Dermis microvascular lymphatic vessel endothelial cell (primary cell): ENCODE results near the gene TANK. TPM values are rescaled to one million over a fixed set of nuclear protein-coding genes. Genes with fewer than 3 reads are reported as not detected.
"Not testable (repeated sequence)": the region's sequence is repeated elsewhere in the genome, so short reads cannot be mapped to it uniquely, and the experiment has no call there.

Experiments
- DNase-seq, 2 donors: peaks; one replicate each; pipeline versions ENCODE4 v3.0.0 to v3.0.0-alpha.2; 2010; ENCODE audit warnings: low read depth in 2 of 2
- total RNA-seq: library from RNA; depleted of rRNA; stranded (reverse); fragments of >200 nt; gene quantifications from 2 replicates; pipeline ENCODE4 v1.2.1, GENCODE V29; 2014

TANK gene
- total RNA-seq, 1 donor from 2014 or later: 57.0 TPM

DNA sequence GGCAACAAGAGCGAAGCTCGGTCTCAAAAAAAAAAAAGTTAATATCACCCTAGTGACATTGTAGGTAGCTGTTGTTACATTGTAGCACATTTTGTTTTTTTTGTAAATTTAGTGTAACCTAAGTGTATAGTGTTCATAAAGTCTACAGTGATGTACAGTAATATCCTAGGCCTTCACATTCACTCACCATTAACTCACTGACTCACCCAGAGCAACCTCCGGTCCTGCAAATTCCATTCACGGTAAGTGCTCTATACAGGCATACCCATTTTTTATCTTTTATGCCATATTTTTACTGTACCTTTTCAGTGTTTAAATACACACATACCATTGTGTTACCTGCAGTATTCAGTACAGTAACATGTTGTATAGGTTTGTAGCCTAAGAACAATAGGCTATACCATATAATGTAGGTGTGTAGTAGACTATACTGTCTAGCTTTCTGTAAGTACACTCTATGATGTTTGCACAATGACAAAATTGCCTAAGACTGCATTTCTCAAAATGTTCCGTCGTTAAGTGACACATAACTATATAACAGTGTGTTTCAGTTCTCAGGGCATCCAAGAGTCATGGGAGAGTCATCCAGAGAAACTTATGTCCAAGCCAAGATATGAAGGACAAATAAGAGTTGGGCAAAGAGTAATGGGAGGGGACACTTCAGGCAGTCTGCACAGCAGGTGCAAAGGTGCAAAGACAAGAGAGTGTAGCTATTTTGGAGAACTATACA is 68.4 kb downstream of the TANK start:
- DNase-seq: no peak

DNA sequence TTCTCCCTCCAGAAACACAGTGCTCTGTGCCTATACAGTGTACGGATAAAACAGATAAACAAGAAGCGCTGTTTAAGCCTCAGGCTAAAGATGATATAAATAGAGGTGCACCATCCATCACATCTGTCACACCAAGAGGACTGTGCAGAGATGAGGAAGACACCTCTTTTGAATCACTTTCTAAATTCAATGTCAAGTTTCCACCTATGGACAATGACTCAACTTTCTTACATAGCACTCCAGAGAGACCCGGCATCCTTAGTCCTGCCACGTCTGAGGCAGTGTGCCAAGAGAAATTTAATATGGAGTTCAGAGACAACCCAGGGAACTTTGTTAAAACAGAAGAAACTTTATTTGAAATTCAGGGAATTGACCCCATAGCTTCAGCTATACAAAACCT is 70.7 kb downstream of the TANK start:
- DNase-seq: no peak

DNA sequence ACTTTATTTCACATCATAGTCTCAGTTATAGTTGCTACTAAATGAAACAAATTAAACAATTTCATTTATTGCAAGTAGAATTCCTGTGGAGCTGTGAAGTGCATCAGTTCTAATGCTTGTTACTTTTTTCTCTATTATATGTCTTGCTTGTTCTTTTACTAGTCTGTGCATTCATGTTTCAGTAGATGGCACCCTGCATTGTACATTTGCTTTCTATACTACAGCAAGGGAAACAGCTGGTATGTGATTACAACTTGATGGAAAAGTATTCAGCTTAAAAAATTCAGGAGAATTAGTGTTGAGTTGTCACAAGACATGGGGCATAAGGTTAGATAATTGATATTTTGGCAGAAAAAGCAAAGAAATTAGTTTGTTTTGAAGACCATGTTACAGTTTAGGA is 72.3 kb downstream of the TANK start:
- no peak for DNase-seq

DNA sequence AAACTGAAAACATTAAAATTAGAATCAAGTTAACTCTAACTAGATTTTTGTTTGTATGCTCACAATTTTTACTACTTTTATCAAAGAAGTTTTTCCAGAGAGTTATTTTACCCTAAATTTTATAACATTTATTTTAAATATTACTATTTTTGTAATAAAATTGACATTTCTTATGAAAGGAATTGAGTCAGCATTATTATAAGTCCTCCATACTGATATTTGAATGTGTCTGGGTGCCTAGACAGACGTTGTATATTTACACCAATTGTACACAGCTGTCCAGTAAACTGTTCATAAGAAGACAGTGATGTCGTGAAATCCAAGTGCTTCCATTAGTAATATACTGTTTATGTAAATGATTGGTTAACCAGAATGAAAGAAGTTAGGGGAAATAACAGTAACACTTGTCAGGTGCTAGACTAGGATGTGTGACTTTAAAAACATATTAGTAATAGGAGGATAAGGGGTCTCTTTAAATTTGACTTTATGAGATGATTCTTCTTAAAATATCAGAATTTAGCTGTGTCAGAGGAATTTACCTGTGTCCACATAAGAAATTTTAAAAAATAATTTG is 73.7 kb downstream of the TANK start:
- no peak for DNase-seq

DNA sequence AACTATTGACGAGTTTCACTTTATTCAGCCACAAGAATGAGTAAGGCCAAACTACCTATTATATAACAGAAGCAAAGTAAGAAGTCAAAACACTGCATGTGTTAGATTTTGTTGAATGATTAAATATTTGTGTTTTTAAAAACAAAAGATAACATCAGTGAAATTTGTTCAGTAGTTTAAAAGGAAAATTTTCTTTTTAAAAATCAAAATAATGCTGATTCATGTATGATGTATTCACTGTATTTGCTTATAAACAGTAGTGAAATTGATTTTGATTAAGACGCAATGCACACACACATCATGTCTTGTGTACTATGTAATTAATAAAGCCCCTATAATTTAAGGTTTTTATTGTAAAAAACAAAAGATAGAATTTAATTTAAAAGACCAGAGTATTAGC is 74.4 kb downstream of the TANK start:
- DNase-seq: no peak

DNA sequence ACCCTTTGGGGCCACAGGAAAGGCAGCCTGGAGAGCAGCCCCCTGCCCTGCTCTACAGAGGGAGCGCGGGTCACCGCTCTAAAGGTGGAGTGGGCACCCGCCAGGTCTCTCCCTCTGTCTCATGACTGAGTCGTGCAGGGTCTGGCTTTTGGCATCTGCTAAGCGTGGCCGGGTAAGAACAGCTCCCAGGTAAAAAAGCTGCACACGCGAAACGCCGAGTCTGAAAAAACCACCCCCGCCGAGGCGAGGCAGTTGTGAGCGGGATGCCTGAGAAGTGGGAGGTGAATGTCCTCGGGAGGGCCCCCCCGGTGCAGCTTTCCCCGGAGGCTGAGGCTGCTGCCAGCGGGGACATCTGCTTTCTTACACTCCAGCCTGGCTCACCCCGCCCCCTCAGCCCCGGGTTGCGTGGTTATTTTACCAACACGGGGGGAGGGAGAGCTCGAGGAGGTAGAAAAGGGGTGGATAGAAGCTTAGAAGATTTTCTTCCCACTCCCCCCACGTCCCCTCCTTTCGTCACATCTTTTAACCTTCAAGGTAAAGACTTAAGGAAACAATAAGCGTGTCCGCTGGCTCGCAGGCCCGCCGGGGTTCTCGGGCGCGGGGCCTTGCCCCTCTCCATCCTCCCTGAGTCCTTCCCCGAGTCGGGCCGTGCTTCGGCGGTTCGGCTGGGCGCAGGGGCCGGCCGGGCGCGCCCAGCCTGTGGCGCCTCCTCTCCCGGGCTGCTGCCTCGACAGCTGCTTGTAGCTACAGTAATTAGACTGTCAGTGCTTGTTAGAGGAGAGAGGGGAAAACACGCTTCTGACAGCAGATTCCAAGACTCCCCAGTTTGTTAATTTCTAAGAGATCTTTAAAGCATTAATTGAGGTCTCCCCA is 77.4 kb downstream of the TANK start:
- peak in 1 of 2 donors; percentile 49 for DNase-seq

DNA sequence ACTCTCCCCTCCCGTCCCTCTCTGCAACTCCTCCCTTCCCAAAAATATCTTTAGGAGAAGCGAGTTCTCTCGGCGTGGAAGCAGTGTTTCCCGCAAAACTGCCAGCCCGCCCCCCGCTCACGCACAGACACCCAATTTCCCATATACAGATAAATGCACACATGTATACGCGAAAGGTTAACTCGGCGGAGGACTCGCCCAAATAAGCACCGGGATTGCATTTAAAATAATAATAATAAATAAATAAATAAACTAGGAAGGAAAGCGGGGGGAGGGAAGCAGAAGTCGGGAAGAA is 78.0 kb downstream of the TANK start:
- no peak for DNase-seq

DNA sequence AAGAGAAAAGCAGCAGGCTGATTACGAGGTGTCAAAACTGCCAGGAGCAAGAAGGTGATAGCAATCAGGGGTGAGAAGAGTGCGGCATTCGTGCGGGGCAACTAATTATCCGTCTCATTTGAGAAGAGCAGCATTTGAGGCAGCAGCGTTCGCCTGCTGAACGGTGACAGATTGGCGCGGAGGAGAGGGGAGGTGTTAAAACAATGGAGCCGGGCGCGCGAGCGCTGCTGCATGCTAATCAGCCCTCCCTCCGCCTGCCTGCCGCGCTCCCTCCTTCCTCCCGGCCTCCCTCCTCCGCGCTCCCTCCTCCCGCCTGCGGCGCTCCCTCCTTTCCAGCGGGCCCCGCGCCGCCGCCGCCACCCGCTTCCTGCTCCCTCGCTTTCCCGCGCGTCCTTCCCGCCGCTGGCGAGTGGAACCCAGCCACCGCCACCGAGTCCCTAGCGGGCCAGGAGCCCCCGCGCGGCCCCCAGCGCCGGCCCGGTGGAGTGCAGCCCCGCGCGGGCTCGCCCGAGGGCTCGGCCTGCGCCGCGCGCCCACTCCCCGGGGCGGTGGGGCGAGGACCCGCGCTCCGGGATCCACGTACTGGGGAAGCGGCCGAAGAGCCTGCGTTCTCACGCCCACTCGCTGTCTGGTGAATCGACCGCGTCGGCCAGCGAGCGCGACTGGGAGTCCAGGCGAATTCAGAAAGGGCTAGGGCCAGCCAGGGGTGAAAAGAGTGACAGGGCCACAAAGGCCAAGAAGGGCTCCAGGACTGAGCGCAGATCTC is 78.5 kb downstream of the TANK start:
- peak; percentile 25 to 74 for DNase-seq

DNA sequence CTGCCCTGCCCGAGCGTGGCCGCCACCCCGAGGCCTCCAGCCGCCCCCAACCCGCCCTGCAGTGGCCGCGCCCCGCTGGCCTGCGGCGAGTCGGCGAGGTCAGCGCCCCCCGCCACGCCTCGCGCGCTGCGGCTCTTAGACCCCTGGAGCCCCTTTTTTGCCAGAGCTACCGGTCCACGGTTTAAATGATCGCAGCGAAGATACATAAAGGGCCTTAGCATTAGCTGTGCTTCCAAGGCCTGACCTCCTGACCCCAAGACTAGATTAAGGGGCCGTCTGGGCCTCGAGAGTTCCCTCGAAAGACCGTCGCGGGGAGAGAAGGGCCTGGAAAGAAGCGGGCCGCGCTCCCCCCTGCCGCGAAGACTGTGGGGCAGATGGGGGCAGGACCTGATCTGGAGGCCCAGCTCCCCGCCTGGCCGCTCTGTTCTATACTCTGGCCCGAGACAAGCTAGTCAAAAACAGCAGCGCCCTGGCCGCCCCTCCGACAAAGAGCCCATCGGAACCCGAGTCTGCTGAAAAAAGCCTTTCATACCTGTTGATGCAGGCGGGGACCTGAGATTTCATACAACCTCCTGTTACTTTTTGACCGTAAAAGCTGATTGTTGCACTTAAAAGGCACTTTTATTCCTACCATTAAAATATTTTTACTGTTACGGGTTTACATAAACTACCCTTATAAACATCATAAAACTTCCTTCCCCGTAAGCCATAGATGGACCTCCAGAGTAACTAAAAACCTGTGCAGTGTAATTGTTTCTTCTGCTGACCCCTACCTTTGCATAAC is 79.3 kb downstream of the TANK start:
- DNase-seq: no peak

DNA sequence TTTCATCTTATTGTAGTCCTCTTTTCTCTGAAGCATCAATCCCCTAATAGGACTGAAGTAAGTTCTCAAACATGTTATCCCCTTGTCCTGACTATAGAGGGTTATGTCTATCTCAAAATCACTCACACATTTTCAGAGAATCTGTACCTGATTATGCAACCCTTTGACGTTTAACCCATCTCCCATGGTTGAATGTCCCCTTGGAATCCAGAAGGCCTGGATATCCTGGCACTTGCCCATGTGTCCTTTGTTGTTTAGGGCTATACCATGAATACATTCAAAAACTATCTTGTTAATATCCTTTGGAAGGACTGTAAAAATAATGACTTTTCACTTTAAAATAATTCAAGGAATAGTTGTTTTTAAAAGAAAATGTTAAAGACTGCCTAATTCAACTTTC is 81.7 kb downstream of the TANK start:
- no peak for DNase-seq

DNA sequence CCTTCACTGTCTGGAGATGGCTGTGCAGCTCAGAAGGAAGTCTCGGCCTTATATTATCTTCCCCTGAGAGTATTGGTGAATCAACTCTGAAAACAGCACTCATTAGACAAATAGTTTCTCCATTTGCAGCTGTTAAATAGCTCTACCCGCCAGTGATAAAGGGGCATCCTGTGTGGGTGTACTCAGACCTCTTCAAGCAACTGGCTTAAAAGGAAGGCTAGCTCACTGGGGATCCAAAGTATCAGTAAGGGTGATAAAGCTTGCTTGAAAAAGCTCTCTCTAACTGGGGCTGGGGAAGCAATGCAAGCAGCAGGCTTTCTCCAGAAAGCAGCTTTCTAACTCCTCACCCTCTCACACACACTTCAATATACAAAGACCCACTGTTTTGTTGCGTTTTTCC is 83.1 kb downstream of the TANK start:
- DNase-seq: no peak

DNA sequence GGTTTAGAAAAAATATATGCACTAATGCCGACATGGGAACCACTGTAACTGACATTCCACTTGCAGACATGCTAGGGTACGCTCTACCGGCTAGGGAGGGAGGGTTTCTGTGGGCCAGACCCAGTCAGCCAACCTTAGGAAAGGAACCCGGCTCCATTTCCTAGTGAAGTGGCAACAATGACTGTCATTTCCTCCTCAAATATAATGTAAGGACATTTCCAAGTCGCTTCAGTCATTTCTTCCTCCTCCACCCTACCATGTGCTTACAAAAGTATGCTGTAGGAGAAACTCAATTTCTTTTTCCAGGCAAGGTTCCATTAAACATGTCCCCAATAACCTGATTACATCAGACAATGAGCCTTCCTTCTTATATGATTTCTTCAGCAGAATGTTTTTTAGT is 83.7 kb downstream of the TANK start:
- no peak for DNase-seq

DNA sequence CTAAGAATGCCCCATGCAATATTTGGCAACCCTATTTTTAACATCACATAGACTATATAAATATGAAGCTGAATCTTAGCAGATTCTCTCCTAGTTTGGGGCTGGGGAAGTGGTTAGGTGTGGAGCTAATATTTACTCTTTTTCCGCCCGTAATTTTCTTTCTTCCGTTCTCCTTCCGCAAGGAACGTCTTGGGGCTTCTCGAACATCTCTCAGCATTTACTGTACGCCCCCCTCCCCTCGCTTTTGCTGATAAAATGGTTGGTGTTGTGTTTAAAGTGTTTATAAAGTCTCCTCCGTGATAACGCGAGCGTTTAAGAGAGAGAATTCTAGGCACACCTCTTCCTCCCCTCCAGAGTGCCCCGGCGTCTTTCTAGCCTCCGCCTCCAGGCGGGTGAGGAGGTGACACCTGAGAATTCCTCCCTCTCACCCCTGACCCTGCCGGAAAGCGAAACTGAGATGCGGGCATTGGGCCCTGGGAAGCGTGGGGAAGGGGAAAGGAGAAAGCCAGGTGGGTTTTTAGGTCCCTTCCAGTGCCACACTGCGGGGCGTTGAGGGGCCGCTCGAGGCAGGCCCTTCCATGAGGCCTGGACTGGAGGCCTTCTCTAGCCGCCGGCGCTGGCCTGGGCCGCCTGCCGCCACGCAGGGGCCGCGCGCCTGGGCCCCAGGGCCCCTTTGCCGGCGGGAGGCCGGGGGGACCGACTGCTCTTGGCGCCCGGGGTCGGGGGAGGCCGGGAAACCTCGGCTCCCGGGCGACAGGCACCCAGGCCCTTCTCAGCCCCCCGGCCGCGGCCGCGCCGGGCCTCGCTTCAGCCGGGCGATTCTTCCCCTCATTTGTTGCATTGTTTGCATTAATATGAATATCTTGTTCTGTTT is 84.4 kb downstream of the TANK start:
- DNase-seq: not testable (repeated sequence)

DNA sequence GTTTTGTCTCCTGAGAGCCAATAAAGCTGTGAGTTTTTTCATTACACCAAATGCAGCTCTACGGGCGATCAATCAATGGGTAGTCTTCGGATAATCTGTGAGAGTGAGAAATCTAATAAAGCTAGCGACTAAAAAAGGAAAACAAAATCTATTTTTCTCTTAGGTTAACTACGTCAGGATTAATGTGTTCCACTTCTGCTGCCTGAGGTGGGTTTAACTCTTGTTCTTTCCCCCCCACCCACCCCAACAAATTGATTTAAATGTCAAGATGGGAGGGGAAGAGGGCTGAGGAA is 85.0 kb downstream of the TANK start:
- no peak for DNase-seq

DNA sequence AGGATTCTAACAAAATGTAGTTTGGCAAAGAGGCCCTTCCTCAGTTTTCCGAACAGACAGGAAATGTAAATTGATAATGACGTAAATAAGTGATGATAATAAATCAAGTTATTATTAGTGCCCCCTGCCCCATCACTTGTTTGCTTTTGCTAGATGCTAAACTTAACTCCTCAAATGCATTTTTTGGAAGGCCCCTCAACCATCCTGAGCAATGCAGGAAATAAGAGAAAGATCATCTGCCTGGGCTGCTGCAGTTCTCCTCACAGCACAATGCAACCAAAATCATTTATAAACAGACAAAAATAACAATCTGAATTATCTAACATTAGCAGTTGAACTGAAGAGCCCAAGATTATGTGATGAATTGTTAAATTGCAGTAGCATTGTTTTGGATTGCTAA is 85.4 kb downstream of the TANK start:
- no peak for DNase-seq

DNA sequence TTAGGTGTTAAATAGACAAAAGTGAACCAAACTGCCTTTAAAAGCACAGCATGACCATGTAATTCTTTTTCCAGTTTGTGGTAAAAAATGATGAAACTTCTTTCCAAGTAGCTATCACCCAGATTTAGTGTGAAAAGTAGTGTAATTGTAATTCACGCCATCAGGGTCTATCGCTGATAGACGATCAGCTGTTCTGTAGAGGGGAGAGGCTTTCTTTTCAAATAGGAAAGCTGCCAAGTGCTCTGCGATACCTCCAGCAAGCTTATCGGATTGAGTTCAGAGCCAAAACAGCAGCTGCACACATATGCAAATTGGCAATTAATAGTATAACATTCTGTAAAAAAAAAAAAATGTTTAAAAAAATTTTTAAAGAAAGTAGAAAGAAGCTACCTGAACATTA is 86.1 kb downstream of the TANK start:
- DNase-seq: no peak

DNA sequence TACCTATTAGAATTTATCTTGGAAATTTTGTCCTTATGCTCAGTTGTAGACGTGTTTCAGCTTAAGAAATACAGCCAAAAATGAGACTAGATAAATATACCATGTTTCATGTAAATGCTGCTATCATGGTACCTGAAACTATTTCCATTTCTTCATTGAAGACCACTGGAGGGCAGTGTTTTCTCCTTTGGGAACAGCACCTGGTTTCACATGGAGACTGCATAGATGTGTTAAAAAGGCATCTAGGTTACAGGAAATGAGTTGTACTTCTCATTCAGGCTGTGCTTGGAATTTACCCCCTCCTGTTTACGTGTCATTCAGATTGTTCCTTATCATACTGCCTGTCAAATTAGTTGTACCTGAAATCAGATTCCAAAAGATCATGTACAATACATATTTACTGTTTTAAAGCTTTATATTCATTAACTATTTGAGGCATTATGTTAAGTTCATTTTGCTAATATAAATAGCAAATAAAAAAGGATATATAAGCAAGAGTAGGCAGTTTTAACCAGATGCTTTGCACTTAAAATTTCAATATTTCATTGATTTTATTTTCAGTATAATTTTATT is 90.7 kb downstream of the TANK start:
- peak; percentile 34 to 72 for DNase-seq

DNA sequence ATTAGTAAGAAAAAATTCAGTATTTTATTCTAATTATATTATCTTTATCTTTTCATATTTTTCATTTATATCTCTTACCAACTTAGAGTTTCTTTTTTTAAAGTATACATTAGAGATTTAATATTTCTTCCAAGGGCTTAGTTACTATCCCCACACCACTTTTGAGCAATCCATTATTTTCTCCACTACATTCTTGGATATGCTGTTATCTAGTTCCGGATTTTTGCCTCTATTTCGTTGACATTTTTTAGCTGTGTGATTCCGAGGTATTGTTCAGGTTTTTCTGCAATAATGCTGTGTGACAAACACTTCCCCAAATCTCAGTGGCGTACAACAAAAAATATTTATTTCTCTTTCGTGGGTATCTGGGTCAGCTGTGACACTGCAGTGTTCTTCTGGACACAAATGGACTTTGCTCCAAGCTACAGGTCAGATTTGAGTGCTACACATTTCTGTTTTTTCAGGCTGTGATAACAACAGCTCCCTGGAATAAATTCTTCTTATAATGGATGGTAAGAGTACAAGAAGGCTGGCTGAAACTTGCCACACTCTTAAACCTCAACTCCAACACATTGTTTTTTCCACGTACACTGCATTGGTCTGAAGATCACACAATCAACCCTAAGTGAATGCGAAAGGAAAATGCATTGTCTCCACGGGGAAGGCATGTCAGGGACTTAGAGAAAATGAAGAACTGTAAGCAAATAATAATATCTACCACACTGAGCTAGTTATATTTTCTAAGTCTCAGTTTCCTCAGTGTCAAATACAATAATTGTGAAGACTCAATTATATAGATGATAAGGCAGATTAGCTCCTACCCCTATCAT is 97.1 kb downstream of the TANK start:
- no peak for DNase-seq

DNA sequence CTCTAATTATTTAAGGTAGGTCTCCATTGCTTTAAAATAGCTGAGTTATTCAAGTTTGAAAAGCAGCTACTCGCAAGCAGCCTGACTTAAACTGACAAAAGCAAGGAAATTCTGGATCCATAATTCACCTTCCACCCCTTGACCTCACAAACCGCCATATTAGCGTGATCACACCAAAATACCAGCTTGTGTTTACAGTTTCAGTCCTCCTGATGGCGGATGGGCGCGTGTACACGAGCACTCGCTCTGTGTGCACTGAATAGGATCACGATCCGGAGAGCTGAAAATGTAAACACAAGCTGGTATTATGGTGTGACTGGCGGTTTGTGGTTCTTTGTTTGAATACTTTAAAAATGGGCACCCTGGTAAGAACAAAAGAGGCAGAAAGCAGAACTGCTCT is 105.6 kb downstream of the TANK start:
- no peak for DNase-seq
